BE2C (cell line): ENCODE measurements around the gene SPDYE17.
"Not testable (repeated sequence)": the region's sequence is repeated elsewhere in the genome, so short reads cannot be mapped to it uniquely, and the experiment has no call there.

ENCODE experiments used
- DNase-seq: peaks from one replicate; pipeline ENCODE4 v3.0.0-alpha.2; 2020
- H3K27me3 ChIP-seq: fragments of 250-450 bp; sonication (Bioruptor Pico); 2 replicates; pipeline ENCODE4 v1.5.1; 2020; ENCODE audit warnings: mild to moderate bottlenecking
- H3K36me3 ChIP-seq: fragments of 250-450 bp; sonication (Bioruptor Pico); 2 replicates; pipeline ENCODE4 v1.5.1; 2020; ENCODE audit warnings: mild to moderate bottlenecking
- H3K4me1 ChIP-seq: fragments of 250-450 bp; sonication (Bioruptor Pico); 2 replicates; pipeline ENCODE4 v1.5.1; 2020
- H3K4me3 ChIP-seq: 2 replicates; pipeline ENCODE4 v1.5.1; 2011; ENCODE audit warnings: low read depth, low read length
- H3K9me3 ChIP-seq: fragments of 250-450 bp; sonication (Bioruptor Pico); 2 replicates; pipeline ENCODE4 v1.5.1; 2020

Gene SPDYE17

GRCh38 chr7:76990202-76990601 is 42.0 kb downstream of the SPDYE17 start:
- not testable (repeated sequence) for H3K4me3 ChIP-seq, H3K36me3 ChIP-seq, DNase-seq, H3K27me3 ChIP-seq, H3K4me1 ChIP-seq, H3K9me3 ChIP-seq

GRCh38 chr7:76985924-76986717 is 46.0 kb downstream of the SPDYE17 start:
- not testable (repeated sequence) for DNase-seq

DNA sequence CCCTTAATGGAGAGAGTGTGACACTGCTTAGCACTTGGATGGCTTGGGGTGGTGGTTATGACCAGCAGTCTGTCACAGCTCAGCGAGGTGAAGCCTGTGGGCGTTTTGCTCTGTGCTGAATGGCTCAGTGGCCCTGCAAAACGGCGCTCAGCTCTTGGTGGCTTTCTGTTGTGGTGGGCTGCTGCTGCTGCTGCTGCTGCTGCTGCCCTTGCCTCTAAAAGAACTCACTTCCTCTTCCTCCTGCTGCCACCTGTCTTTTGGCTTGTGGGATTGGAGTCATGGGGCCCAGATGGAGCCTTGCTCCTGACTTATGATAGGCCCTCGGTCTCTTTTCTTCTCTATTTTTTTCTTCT is 47.4 kb downstream of the SPDYE17 start:
- not testable (repeated sequence) for H3K9me3 ChIP-seq, DNase-seq, H3K4me1 ChIP-seq, H3K36me3 ChIP-seq, H3K4me3 ChIP-seq, H3K27me3 ChIP-seq

More at GRCh38 chr7:76985924-76986717, 46.0 kb downstream of the SPDYE17 start:
- not testable (repeated sequence) for H3K9me3 ChIP-seq, H3K27me3 ChIP-seq, H3K36me3 ChIP-seq, H3K4me3 ChIP-seq, H3K4me1 ChIP-seq

DNA sequence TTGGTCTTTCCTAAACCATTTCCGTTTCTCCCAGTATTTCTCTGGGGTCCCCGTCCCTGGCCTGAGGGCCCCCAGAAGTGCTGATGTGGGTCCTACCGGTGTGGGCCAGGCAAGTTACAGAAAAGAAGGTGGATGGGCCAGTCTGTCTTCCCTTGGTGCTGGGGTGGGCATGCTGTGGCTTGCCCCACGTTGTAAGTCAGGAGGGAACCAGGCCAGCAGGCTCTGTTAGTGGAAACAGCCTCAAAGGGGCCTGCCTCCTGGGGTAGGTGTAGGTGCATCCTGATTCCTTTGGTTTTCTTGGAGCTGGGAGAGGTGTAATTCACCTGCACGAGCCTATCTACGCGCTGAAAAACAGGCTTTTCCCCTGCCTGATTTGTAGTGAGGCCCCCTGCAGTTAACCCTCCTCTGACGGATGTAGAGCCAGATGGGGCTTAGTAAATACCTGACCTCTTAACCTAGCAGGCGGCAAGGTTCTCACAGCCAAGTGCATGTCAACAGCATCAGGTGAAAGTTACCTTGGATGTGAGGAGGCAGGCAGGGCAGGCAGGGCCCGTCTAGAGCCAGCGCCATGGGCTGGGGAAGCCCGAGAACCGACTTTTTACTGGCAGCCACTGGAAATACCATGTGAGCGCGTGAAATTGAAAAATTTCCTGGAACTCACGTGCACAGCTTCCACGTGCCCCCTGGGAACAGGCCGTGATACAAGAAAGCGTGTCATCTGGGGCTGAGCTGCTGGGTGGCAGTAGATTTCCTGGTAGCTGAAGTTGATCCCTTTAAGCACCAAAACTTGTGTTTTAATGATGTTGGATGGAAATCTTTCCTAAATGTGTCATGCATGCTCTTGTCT is 48.0 kb downstream of the SPDYE17 start:
- not testable (repeated sequence) for DNase-seq, H3K9me3 ChIP-seq, H3K4me3 ChIP-seq, H3K4me1 ChIP-seq, H3K27me3 ChIP-seq, H3K36me3 ChIP-seq

- H3K27me3 ChIP-seq, H3K4me1 ChIP-seq, H3K9me3 ChIP-seq, H3K4me3 ChIP-seq, H3K36me3 ChIP-seq, DNase-seq: not testable (repeated sequence)
Measured at GRCh38 chr7:76983333-76983732, 48.8 kb downstream of the SPDYE17 start.

DNA sequence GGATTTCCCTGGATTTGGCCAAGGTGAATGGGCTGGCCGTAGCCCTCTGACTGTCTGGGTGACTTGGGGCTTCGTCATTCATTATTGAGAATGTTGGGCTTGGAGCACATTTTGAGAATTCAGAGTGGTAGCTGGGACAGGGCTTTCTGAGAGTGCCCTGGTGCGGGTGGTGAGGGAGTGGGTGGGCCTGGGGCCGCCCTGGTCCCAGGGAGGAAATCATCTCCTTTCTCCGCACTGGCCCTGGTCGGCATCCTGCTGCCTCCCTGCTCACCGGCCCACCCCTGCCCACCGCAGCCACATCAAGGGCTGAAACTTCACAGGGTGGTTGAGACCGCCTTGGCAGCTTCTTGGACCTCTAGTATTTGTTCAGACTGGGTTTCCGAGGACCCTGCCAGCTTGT is 49.7 kb downstream of the SPDYE17 start:
- H3K4me3 ChIP-seq, H3K27me3 ChIP-seq, H3K9me3 ChIP-seq, H3K36me3 ChIP-seq, DNase-seq, H3K4me1 ChIP-seq: not testable (repeated sequence)

GRCh38 chr7:76981187-76981970 is 50.8 kb downstream of the SPDYE17 start:
- H3K27me3 ChIP-seq, DNase-seq, H3K4me3 ChIP-seq, H3K36me3 ChIP-seq, H3K4me1 ChIP-seq, H3K9me3 ChIP-seq: not testable (repeated sequence)

DNA sequence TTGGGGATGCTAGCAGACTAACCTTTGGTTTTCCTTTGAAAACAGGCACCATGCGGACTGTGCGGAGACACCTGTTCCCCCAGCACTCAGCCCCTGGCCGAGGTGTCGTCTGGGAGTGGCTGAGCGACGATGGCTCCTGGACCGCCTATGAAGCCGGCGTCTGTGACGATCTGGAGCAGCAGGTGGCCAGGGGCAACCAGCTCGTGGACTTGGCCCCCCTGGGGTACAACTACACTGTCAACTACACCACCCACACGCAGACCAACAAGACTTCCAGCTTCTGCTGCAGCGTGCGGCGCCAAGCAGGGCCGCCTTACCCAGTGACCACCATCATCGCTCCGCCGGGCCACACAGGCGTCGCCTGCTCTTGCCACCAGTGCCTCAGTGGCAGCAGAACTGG is 51.6 kb downstream of the SPDYE17 start:
- H3K27me3 ChIP-seq, H3K36me3 ChIP-seq, H3K4me1 ChIP-seq, DNase-seq, H3K9me3 ChIP-seq, H3K4me3 ChIP-seq: not testable (repeated sequence)

- H3K4me3 ChIP-seq, H3K4me1 ChIP-seq, DNase-seq, H3K9me3 ChIP-seq, H3K36me3 ChIP-seq, H3K27me3 ChIP-seq: not testable (repeated sequence)
Measured at GRCh38 chr7:76977761-76978367, 54.3 kb downstream of the SPDYE17 start.

- not testable (repeated sequence) for H3K4me3 ChIP-seq, H3K4me1 ChIP-seq, H3K27me3 ChIP-seq, H3K36me3 ChIP-seq, DNase-seq, H3K9me3 ChIP-seq
Measured at GRCh38 chr7:76974793-76975579, 57.2 kb downstream of the SPDYE17 start.

GRCh38 chr7:76974336-76974735 is 57.8 kb downstream of the SPDYE17 start:
- H3K27me3 ChIP-seq, H3K36me3 ChIP-seq, H3K9me3 ChIP-seq, H3K4me1 ChIP-seq, DNase-seq, H3K4me3 ChIP-seq: not testable (repeated sequence)

DNA sequence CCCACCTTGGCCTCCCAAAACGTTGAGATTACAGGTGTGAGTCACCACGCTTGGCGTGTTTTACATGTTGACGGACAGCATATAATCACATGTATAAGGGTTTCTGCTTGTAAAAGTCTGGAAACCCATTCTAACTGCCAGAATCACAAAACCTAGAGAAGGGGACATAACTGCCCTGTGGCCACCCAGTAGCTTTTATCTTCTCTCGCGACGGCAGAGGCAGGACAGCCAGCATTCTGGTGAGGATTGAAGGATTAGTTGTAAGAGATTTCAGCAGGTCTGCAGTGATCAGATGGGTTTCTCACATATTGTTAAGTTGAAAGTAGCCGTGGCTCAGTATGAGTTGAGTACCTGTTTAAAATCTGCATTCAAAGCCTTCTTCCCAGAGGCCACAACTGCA is 59.8 kb downstream of the SPDYE17 start:
- H3K9me3 ChIP-seq, H3K27me3 ChIP-seq, H3K4me1 ChIP-seq, H3K4me3 ChIP-seq, DNase-seq, H3K36me3 ChIP-seq: not testable (repeated sequence)
